Measurements from ENCODE around the gene MIGA1. TPM values are rescaled to one million over a fixed set of nuclear protein-coding genes. Genes with fewer than 3 reads are reported as not detected.

Gene MIGA1, protein sequence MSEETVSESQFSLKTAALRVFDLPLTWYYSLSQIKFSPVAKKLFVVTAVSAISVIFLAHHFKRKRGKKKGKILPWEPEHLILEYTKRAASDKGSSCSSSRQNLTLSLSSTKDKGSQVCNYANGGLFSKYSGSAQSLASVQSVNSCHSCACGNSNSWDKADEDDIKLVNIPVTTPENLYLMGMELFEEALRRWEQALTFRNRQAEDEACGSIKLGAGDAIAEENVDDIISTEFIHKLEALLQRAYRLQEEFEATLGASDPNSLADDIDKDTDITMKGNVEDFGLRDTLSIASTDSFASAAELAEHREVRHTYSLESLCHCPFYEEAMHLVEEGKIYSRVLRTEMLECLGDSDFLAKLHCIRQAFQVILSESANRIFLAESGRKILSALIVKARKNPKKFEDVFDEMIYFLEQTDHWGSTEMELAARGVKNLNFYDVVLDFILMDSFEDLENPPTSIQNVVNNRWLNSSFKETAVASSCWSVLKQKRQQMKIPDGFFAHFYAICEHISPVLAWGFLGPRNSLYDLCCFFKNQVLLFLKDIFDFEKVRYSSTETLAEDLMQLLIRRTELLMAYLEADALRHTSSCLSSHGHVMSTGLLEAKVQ
- 10 to 100 TPM; 13.6 to 16.9 (median 15.6) TPM for total RNA-seq
- total RNA-seq (2013): 26.3 TPM

DNA sequence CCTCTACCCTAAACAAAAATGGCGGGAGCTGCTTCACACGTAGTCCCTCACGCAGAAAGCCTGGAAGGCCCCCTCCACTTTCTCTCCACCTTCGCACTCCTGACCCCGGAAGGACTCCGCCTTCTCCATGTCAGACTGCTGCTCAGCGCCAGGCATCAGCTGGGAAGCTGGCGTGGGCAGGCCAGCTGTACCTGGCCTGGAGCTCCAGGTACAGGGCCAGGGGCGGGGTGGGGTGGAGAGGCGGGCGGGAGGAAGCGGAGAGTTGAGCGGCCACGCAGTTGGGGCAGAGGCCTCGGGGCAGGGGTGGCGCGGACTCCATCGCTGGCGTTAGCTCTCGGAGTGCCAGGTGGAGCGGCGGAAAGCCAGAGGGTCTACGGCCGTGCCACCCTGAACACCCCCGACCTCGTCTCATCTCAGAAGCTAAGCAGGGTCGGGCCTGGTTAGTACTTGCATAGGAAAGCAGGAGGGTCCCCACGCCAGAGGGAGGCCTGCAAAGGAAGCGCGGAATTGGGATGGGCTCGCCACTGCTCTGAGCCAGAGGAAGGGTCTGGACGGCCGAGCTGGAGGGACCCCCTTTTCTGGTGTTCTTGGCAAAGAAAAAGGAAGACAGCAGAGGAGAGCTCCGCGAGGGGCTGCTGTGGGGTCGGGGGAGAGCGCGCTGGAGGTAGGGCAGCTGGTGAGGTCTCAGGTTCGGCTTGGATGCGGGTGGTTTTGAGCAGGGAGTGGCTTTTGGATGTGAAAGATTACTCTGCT, at the start of gene MIGA1:
TSS of gene MIGA1 (plus strand) at position 121 of the 753 bp plus-strand sequence. CDS start 3,604 bp downstream, outside the sequence.
- Histone ChIP-seq H3K36me3 (ENCODE audit: control insufficient read depth, insufficient read depth, low read length) (peaks cover 12% of the 10 kb centered on the region), H3K4me3 (ENCODE audit: low read length) (peak within 1 kb of the TSS; percentile 94), H3K27me3 (ENCODE audit: control insufficient read depth, insufficient read depth, low read length) (no peaks in the 10 kb centered on the region), H3K9me3 (ENCODE audit: control insufficient read depth, insufficient read depth, low read length) (no peaks in the 10 kb centered on the region), H3K27ac (ENCODE audit: low read length) (peak within 1 kb of the TSS; percentile 72), H3K4me1 (ENCODE audit: control insufficient read depth, insufficient read depth, low read length) (peaks cover 14% of the 10 kb centered on the region)
- peak; percentile 94 to 97 (median 96) for ATAC-seq
- H3K27ac Mint-ChIP-seq: peak within 1 kb of the TSS; percentile 85 to 96
- peaks cover 5% of the 10 kb centered on the region for H3K36me3 Mint-ChIP-seq
- no peaks in the 10 kb centered on the region for H3K9me3 Mint-ChIP-seq
- intact Hi-C loops (cut with micrococcal nuclease): loop anchor here (1.0 to 5.0 kb wide), 2 partner anchors 20 to 97 kb away; partner anchors contain the start of genes USP33 and ZZZ3
- DNase-seq: peak; percentile 67 to 96
- WGBS (ENCODE audit: insufficient coverage): under 1% methylated on average over 40 of the region's 40 CpGs
- H3K4me3 Mint-ChIP-seq: peak within 1 kb of the TSS; percentile 95
- H3K4me1 Mint-ChIP-seq: peaks cover 27 to 32% of the 10 kb centered on the region in 2 donors
- no peaks in the 10 kb centered on the region for H3K27me3 Mint-ChIP-seq (ENCODE audit: low read depth in 2 of 2)
- TF ChIP-seq, protein P1, sequence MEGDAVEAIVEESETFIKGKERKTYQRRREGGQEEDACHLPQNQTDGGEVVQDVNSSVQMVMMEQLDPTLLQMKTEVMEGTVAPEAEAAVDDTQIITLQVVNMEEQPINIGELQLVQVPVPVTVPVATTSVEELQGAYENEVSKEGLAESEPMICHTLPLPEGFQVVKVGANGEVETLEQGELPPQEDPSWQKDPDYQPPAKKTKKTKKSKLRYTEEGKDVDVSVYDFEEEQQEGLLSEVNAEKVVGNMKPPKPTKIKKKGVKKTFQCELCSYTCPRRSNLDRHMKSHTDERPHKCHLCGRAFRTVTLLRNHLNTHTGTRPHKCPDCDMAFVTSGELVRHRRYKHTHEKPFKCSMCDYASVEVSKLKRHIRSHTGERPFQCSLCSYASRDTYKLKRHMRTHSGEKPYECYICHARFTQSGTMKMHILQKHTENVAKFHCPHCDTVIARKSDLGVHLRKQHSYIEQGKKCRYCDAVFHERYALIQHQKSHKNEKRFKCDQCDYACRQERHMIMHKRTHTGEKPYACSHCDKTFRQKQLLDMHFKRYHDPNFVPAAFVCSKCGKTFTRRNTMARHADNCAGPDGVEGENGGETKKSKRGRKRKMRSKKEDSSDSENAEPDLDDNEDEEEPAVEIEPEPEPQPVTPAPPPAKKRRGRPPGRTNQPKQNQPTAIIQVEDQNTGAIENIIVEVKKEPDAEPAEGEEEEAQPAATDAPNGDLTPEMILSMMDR (IDR thresholded peaks at IDR 0.05): no peak

DNA sequence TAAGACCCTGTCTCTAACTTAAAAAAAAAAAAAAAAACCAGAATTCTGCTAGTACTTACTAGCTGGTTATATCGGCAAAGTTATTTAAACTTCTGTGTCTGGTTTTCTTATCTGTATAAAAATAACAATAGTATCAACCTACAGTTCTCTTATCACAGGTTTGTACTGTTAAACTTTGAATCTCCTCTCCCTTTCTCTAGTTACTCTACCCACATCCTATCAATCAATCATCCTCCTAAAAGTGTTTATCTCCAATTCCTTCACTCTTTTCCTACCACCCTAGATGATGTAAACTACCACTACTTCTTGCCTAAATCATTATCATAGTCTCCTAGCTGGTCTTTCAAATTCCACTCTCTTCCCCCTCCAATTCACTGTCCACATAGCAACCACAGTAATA, 47.4 kb upstream of the MIGA1 start:
- DNase-seq: no peak
- Mint-ChIP-seq H3K27me3 (ENCODE audit: low read depth in 2 of 2) (no peaks in the 10 kb centered on the region), H3K27ac (peak overlapping the region; percentile 5 to 10), H3K36me3 (peaks cover 8% of the 10 kb centered on the region), H3K9me3 (no peaks in the 10 kb centered on the region), H3K4me1 (no peaks in the 10 kb centered on the region), H3K4me3 (no peak overlapping the region)
- Histone ChIP-seq H3K9me3 (ENCODE audit: control insufficient read depth, insufficient read depth, low read length) (no peaks in the 10 kb centered on the region), H3K27ac (ENCODE audit: low read length) (no peak overlapping the region), H3K36me3 (ENCODE audit: control insufficient read depth, insufficient read depth, low read length) (peaks cover 58% of the 10 kb centered on the region), H3K4me3 (ENCODE audit: low read length) (no peak overlapping the region), H3K27me3 (ENCODE audit: control insufficient read depth, insufficient read depth, low read length) (no peaks in the 10 kb centered on the region), H3K4me1 (ENCODE audit: control insufficient read depth, insufficient read depth, low read length) (no peaks in the 10 kb centered on the region)
- TF ChIP-seq, protein P1 (IDR thresholded peaks at IDR 0.05): no peak
- WGBS (ENCODE audit: insufficient coverage): no CpG with 5 or more reads among the region's 1 CpG
- ATAC-seq: no peak
- intact Hi-C loops (cut with micrococcal nuclease): no loop called here

DNA sequence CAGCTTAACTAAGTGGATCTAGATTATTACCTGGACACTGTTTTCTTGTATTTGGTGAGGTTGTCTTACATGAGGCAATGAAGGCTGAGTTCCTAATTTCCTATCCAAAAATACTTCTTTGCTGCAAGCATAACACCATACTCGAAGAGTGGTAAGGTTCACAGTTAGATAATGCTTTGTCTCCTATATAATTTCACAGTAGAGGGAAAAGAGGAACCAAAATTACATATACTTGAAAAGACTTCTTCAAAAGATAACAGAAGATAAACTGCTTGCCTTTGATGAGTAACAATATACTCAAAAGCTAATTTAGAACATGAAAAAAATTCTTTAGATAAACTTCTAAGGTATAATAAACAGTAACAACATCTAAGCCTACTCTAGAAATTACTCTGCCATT, 40.2 kb upstream of the MIGA1 start:
- no peaks in the 10 kb centered on the region for H3K36me3 Mint-ChIP-seq
- no peaks in the 10 kb centered on the region for H3K27me3 ChIP-seq (ENCODE audit: control insufficient read depth, insufficient read depth, low read length)

More for the DNA sequence above, 40.2 kb upstream of the MIGA1 start:
- ATAC-seq (no peak), DNase-seq (no peak)
- Mint-ChIP-seq H3K27ac (peak overlapping the region; percentile 3 to 42), H3K27me3 (ENCODE audit: low read depth in 2 of 2) (no peaks in the 10 kb centered on the region), H3K9me3 (no peaks in the 10 kb centered on the region), H3K4me3 (no peak overlapping the region), H3K4me1 (peaks cover 13 to 16% of the 10 kb centered on the region in 2 donors)
- no peak overlapping the region for H3K27ac ChIP-seq (ENCODE audit: low read length)
- WGBS (ENCODE audit: insufficient coverage): no CpG with 5 or more reads among the region's 1 CpG
- no peak overlapping the region for H3K4me3 ChIP-seq (ENCODE audit: low read length)
- no peaks in the 10 kb centered on the region for H3K4me1 ChIP-seq (ENCODE audit: control insufficient read depth, insufficient read depth, low read length)
- TF ChIP-seq, protein P1 (IDR thresholded peaks at IDR 0.05): no peak
- intact Hi-C loops (cut with micrococcal nuclease): no loop called here
- H3K9me3 ChIP-seq (ENCODE audit: control insufficient read depth, insufficient read depth, low read length): no peaks in the 10 kb centered on the region
- H3K36me3 ChIP-seq (ENCODE audit: control insufficient read depth, insufficient read depth, low read length): peaks cover 39% of the 10 kb centered on the region

Data from natural killer cell (primary cell).